Stimulated activated CD4-positive, alpha-beta T cell treated with anti-CD3 and anti-CD28 coated beads, TNF-alpha, amount 100 ng/mL, for 24 hours (primary cell): Measurements from ENCODE around the gene RBFOX2.

ENCODE experiments used
- DNase-seq, 3 experiments: peaks; one replicate each; pipeline ENCODE4 v3.0.0-alpha.2; 2020; ENCODE audit warnings: low read depth in 3 of 3

RBFOX2 gene

DNA sequence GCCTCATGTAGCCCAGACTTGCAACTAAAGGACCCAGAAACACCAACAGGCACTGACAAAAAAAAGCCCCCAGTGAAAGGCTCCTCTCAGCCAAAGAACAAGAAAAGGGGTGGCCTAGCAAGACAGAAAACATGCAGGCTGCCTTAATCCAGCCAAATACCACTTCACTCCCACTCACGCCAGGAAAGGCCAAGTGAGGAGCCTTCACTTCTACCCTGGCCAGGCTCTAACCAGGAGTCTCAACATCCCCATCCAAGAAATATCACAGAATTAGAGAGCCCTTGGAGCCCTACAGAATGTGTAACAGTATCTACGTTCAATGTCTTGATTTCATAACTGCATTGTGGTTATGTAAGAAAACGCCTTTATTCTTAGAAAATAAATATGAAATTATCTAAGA is 162.0 kb downstream of the RBFOX2 start:
- no peak for DNase-seq

DNA sequence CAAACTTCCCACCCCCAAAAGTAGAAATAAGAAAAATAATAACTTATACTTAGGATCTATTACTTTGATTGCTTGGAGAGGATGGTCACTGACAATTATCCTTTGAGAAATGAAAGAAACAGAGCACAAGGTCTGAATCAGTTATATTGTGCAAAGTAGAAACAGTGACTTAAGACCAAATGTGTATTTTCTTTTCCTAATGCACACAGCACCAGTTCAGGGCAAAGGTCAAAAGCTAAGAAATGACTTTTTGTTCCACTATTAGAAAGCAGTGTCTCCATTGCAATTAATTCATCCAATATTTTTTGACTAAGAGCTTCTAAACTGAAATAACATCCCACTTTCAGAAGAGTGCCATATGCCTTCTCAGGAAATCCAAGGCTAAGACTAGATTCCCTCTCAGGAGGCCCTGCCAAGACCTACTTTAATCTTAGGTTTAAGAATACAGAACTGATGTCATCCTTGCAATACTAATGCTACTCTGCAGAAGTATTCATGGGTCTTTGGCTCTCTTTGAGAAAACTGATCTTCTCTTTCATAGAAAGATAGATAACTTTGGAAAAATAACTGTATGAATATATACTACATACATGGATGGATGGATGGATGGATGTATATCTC is 164.0 kb downstream of the RBFOX2 start:
- no peak for DNase-seq

DNA sequence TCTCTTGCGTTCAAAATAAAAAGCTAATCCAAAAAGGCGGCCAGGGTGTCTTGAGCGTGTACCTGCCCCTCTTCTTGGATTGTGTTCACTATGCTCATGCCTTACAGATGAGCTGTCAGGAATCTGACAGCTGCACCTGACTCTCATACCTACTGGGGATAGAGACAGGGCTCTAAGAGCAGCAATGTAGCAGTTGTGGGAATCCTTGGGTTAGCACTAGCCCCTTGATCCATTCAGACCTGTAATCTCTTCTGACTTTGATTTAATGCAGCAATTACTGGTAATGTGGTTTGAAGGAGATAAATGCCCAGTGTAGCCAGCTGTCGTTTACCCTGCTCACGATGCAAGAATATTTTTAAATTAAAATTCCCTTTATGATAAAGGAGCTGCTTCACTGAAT is 165.2 kb downstream of the RBFOX2 start:
- DNase-seq: no peak

DNA sequence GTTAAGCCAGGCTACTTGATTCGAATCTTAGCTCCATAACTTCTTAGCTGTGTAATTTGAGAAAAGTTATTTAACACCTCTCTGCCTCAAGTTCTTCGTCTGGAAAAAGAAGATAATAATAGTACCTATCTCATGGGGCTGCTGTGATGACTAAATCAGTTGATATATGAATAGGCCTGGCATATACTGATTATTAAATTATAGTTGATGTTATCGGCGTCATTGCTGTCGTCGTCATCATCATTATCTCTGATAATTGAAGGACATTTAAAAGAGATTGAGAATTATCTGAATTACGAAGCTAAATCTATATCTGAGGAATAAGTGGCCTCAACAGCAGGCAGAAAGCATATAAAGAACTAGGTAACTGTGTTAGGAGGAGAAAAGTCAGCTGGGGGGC is 165.9 kb downstream of the RBFOX2 start:
- no peak for DNase-seq

DNA sequence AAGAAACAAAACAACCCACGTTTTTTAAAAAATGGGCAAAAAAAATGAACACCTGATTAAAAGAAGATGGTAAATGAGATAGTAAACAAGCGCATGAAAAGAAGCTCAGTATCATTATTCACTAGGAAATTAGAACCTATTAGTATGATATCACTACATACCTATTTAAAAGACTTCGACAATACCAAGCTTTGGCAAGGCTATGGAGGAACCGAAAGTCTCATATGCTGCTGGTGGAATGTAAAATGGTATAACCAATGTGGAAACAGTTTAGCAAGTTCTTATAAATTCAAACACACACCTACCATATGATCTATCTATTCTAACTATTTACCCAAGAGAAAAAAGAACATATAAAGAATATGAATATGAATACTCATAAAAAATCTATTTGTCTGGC is 167.2 kb downstream of the RBFOX2 start:
- no peak for DNase-seq

DNA sequence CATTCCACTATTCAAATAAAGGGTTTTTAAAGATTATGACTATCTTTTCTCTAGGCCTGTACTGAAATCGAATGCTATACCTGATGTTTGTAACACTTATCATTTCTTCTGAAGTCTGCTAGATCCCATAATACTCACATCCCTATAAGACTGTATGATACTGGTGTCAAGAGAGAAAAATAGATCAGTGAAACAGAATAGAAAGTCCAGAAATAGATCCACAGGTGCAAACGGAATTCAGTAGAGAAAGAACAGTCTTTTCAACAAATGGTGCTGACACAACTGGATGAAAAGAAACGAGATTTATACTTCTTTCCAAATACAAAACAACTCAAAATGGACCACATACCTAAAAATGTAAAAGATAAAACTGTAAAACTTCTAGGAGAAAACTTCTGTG is 167.8 kb downstream of the RBFOX2 start:
- no peak for DNase-seq

DNA sequence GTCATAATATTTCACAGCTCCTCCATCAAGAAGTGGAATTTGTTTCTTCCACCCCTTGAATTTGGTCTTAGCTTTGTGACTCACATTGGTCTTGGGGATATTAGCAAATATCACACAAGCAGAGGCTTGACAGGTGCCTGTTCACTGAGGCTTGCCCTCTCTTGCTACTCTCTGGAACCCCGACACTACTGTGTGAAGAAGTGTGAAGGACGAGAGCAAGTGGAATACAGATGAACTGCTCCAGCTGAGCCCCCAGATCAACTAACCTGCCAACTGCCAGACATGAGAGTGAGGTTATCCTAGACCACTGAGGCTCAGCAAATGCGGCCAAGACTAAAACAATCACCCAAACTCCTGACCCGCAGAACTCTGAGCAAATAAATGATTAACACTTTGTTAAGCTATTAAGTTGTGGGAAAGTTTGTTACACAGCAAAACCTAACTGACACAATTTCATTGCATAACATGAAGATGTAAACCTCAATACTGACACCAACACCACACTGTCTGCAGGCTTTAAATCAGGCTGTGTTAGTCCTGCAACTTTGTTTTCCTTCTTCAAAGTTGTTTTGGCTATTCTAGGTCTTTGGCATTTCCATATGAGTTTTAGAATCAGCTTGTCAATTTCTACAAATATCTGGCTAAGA is 168.4 kb downstream of the RBFOX2 start:
- DNase-seq: no peak

DNA sequence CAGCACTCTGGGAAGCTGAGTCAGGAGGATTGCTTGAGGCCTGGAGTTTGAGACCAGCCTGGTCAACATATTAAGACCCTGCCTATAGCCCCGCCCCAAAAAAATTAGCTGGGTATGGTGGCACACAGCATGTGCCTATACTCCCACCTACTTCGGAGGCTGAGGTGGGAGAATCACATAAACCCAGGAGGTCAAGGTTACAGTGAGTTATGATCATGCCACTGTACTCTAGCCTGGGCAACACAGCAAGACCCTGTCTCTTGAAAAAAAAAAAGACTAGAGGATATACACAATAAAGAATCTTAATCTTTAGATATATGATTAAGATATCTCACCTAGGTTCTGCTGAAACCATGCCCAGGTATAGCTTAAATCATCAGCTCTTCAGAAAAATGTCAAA is 174.3 kb downstream of the RBFOX2 start:
- DNase-seq: no peak

DNA sequence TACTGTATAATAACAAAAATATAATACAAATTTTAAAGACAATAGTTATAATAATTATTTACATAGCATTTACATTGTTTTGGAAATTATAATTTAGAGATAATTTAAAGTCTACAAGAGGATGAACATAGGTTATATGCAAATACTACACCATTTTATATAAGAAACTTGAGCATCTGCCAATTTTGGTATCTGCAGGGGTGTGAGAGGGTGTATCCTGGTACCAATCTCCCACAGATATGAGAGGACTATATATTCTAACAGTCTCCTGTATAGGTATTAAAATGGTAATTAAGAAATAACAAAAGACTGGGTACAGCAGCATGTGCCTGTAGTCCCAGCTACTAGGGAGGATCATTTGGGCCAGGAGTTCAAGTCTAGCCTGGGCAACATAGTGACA is 176.5 kb downstream of the RBFOX2 start:
- no peak for DNase-seq

DNA sequence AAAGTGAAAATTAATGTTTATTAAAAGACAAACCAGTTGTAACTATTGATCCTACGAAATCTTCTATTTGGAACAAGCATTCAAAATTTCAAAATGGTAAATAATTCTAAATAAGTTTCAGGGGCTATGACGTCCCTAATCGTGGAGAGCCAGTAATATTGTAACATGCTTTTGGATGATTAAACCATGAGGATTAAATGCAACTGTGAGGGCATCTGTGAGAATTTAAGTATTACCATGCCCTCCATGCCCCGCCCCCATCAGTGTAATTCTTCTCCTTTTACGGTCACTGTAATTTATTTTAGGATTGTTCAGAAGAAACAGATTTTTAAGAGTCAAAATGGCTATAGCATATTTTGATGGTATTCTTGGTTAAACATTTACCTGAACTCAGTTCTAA is 177.8 kb downstream of the RBFOX2 start:
- no peak for DNase-seq

DNA sequence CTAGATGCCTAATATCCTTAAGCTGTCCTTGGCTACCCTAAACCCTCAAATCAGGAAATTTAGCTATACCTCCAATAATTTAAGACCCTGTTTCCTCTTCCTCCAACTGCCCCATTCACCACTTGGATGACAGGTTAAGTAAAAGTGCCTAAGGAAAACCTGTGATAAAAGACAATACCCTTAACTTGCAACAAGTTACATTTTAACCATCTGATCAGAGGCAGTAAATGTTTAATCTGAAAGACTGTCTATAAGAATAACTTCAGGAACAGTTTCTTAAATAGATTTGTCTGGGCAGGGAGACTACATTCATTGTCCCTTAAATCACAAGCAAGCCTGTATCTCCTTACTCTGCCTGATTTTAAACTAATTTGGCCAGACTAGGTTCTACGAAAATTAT is 181.8 kb downstream of the RBFOX2 start:
- no peak for DNase-seq

DNA sequence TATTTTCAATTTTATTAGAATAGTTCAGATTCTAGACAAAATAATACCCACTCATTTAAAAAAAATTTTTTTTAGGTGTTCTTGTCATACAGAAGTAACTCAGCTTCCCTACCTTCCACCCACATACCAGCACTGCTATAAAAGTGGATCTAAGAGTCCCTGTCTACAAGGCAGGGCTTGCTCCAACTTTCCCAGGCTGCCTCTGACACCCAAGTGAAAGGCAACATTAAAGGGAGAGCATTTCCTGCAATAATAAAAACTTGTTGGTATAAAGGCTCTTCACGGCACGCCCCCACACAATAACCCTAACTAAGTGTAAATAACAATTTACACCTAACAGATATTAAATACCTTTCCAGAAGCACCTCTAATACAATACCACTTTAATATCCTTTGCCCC is 183.7 kb downstream of the RBFOX2 start:
- no peak for DNase-seq

DNA sequence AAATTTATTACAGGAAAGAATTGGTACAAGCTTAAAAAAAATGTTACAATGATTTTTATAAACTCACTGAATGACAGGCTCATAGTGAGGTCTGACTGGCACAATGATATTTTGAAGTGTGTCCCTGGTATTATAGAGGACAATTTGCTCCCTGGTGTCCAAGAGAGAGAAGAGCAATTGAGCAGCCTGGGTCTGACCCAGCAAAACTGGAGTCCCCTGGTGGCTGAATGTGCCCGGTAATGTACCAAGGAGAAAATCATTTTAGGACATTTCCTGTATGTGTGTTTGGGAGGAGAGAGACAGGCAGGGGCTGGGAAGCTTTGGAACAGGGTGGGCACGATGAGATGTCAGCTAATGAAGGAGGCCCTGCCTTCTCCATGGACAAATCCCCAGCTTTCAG is 185.7 kb downstream of the RBFOX2 start:
- DNase-seq: no peak

DNA sequence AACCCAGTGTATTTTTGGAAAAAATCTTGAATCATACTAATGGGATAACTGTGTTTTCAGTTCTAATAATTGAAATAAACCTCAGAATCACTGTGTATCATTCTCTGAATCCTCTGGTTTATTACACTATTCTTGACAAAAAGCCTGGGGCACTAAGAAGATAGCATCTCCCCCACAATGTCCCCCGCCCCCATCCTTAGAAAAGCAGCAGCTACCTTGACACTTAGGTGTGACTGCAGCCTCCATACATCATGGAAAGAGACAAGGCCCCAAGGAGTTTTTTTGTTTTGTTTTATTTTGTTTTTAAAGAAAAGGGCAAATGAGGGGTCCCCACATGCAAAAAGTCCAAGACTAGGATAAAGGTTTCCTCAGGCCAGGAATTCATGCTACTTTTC is 186.1 kb downstream of the RBFOX2 start:
- DNase-seq: no peak

DNA sequence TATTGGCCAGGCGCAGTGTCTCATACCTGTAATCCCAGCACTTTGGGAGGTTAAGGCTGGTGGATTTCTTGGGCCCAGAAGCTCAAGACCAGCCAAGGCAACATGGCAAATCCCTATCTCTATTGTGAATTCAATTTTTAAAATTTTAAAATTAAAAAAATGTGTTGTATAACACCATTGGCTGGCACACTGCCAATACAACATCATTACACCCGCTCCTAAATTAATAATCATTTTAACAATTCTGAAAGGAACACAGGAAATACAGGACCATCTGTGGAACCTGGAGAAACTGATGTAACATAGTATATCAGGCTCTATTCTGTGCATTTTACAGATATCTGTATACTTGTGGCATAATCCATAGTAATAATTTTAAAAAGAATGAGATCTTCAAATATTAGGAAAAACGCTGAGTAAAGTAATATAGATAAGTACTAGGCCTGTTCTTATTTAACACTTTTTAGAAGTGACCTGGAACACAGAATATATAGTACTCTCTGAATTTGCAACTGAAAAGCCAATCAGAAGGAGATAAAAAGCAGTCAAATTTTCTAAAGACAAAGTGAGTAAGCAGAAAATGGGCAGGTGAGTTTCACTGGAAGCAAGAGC is 186.6 kb downstream of the RBFOX2 start:
- DNase-seq: no peak

DNA sequence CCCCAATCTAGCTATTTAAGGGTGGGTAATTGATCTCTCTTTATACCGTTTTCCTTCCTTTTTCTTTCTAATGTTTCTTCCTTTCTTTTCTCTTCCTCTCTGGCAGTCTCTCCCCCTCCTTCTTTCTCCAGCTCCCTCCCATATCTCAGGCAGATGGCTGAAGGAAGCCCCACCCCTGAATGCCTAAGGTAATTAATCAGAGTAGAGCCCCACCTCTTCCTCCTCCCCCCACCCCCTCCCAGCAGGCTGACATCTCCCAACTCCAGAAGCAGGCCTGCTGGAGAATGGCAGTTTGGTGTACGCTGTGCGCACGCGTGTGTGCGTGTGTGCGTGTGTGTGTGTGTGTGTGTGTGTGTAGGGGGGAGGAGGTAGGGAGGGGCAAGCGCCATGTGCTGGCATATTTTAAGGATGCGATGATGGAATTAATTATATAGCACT is 188.3 kb downstream of the RBFOX2 start:
- no peak for DNase-seq

DNA sequence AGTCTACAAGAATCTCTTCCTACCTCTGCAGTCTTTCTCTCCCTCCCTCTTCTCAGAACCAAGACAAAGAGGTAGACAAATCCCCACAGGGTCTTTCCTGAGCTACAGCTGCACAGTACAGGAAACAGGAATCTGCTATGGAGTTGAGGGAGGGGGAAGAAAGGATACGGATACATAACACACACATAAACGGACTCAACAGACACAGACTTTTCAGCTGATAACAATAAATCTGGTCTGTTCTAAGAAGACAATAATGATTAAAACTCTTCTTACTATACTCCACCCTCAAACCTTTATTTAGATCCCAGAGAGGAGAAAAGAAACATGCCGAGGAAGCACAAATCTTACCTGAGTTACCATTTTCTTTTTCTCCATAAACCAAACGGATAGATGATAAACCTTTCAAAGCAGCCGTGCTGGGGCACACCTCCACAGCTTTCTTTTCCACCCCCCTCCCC is 188.8 kb downstream of the RBFOX2 start:
- DNase-seq: no peak

DNA sequence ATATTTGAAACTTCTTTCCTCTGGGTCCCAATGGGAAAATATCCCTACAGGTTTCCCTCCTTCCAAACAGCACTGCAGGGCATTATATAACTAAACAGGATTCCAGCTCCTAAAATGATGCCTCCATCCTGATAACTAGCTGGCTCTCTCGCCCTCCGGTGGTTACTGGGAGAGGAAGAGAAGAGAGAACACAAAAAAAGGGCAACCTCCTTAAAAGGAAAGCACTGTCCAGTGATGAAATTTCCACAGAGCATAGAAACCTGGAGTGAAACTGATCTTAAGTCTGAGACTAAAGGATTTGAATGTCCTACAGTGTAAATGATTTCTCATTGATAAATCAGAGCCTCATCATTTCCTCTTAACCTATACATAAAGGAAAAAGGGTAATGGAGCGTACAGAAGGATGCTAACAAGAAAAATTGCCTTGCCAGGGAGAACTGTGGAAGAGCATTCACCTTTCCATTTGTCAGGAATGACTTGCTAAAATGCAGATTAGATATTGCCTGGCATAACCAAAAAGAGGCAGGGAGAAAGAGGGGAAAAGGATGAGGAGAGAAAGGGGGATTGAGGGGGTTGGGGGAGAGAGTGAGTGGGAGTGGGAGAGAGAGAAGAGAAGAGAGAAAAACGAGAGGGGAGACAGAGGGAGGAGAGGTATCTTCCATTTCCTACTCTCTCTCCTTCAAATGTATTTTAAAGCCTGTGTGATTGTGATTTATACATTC is 189.6 kb downstream of the RBFOX2 start:
- DNase-seq: no peak

DNA sequence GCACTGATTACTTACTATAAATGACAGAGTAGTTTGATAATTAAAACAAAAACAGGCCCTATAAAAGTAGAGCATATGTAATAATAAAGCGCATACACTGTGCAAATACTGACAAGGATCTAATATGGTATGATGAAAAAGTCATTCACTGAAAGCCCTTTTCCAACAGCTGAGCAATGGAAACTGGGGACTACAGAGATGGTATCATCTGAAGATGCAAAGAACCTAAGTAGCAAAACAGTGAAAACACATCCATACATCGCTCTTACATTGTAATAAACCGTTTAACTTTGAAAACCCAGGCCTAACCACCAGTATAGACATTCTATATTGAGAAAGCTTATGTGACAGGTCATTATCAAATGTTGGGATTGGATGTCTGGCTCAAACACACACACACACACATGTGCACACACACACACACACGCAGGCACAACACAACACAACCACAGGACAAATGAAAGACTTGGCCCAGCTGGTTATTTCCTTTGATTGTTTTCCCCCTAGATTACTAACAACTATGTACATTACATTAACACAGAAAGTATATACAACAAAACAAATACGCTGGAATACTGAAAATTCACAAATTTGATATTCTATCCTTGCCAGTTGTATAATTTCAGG is 191.4 kb downstream of the RBFOX2 start:
- no peak for DNase-seq

DNA sequence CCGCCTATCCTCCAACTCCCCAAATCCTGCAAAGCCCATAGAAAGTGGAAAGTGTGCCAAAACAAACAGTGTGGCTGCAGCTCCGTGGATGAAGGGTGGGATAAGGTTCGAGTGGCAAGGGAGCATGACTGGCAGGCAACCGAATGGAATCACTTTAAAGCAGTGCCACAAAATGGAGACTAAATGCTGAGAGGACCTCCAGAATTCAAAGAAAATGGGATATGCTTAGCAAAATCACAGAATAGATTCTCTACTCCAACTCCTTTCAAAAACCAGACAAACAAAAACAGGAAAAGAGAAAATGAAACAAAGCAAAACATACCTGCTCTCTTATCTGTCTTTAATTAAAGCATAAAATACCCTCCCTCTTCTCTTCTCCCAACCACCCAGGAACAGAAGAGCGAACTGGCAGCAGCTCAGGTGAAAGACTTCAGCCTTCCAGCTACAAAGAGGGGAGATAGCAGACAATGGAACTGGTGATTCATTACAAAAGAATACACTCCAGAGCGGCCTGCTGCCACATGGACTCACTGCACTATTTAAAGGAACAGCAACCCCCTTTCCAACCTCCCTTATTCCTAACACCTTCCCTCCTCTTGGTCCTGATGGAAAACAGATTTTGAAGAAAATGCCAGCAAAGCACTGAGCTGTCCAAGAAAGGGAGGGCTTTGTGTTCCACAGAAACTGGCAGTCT is 192.5 kb downstream of the RBFOX2 start:
- DNase-seq: no peak

DNA sequence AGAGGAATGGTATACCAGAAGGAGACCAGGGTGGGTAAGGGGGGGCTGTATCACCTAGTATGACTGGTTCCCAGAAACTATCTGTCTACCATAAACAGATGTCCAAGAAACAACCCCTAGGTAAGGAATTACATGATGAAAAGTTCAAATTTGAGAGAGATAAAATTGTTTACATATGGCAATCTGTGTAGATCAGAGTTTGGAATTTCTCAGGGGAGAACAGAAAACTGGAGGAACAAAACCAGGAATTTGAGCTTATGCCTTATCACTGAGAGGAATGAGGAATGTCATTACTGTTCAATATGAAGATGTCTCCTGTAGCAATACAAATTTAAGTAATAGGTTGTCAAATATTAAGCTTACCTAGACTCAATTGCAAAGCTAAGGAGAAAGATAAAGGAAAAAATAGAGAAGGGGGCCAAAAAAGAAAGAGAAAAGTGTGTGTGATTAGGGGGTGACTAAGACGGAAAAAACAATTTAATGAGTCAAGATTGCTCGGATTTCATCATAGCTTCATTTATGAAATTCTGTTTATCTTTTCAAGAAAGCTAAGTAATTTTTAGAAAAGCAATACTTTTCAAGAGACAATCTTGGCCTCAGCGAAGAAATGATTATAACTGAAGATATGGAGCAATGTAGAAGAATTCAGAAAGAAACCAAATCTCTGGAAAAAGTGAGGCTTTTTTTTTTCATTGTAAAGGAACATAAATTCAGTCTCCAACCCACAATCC is 193.2 kb downstream of the RBFOX2 start:
- no peak for DNase-seq
